C4-2B (cell line): ENCODE data around the gene ZMIZ2.

ENCODE experiments used
- CTCF ChIP-seq: fragments of 450-650 bp; conservative IDR thresholded peaks from 2 replicates; pipeline ENCODE4 v1.5.1; 2017; ENCODE audit warnings: mild to moderate bottlenecking
- ZFX ChIP-seq: fragments of 450-650 bp; IDR thresholded peaks from 2 replicates; pipeline ENCODE4 v1.6.1; 2017

- no peak for TF ChIP-seq CTCF
- TF ChIP-seq ZFX: no peak
Measured at GRCh38 chr7:44705434-44705833, 43.2 kb upstream of the ZMIZ2 start.
